NCI-H1092 (cell line): Measurements from ENCODE around the gene USP9X.
"Not testable (repeated sequence)": the region's sequence is repeated elsewhere in the genome, so short reads cannot be mapped to it uniquely, and the experiment has no call there.

Experiments used
- DNase-seq: peaks from one replicate; lab custom pipeline; 2025; lab: John Stamatoyannopoulos, UW

The USP9X gene

GRCh38 chrX:41086627-41086932 lies 1.3 kb downstream of the USP9X start:
- no peak for DNase-seq

GRCh38 chrX:41087201-41087600 lies 2.0 kb downstream of the USP9X start:
- no peak for DNase-seq

GRCh38 chrX:41090568-41091238 lies 5.5 kb downstream of the USP9X start:
- DNase-seq: no peak

GRCh38 chrX:41092776-41093175 lies 7.5 kb downstream of the USP9X start:
- DNase-seq: no peak

GRCh38 chrX:41095174-41095573 lies 9.9 kb downstream of the USP9X start:
- no peak for DNase-seq

GRCh38 chrX:41095908-41096307 lies 10.7 kb downstream of the USP9X start:
- no peak for DNase-seq

GRCh38 chrX:41096339-41096955 lies 11.2 kb downstream of the USP9X start:
- DNase-seq: no peak

GRCh38 chrX:41097326-41097725 lies 12.1 kb downstream of the USP9X start:
- DNase-seq: no peak

GRCh38 chrX:41100200-41100599 lies 15.0 kb downstream of the USP9X start:
- no peak for DNase-seq

GRCh38 chrX:41100819-41101218 lies 15.6 kb downstream of the USP9X start:
- no peak for DNase-seq

GRCh38 chrX:41105005-41105404 lies 19.8 kb downstream of the USP9X start:
- DNase-seq: no peak

- DNase-seq: not testable (repeated sequence)
These were observed 21.0 kb downstream of the USP9X start for GRCh38 chrX:41106257-41106656.

GRCh38 chrX:41108007-41108406 lies 22.8 kb downstream of the USP9X start:
- DNase-seq: no peak

GRCh38 chrX:41108463-41109205 lies 23.4 kb downstream of the USP9X start:
- DNase-seq: no peak

- no peak for DNase-seq
These were observed 25.8 kb downstream of the USP9X start for GRCh38 chrX:41110801-41111625.

GRCh38 chrX:41115104-41115425 lies 29.8 kb downstream of the USP9X start:
- DNase-seq: not testable (repeated sequence)

GRCh38 chrX:41116948-41117347 lies 31.7 kb downstream of the USP9X start:
- no peak for DNase-seq

- no peak for DNase-seq
These were observed 32.9 kb downstream of the USP9X start for GRCh38 chrX:41118156-41118555.

GRCh38 chrX:41119803-41120202 lies 34.6 kb downstream of the USP9X start:
- DNase-seq: no peak

GRCh38 chrX:41121766-41122165 lies 36.5 kb downstream of the USP9X start:
- DNase-seq: no peak

GRCh38 chrX:41122664-41123257 lies 37.5 kb downstream of the USP9X start:
- DNase-seq: no peak

GRCh38 chrX:41127477-41128192 lies 42.4 kb downstream of the USP9X start:
- no peak for DNase-seq
